HG03108 (cell line): ENCODE measurements around the gene HLA-DPA1.
"Not testable (repeated sequence)": the region's sequence is repeated elsewhere in the genome, so short reads cannot be mapped to it uniquely, and the experiment has no call there.

Experiments
- ATAC-seq: cut with Tn5 transposase; IDR thresholded peaks from one replicate; pipeline ENCODE4 v1.9.1; 2021; ENCODE audit warnings: moderate library complexity; ENCODE audit not compliant: unreplicated experiment

Gene HLA-DPA1

GRCh38 chr6:33065312-33065711 is 8.1 kb downstream of the HLA-DPA1 start:
- ATAC-seq, result no peak

DNA sequence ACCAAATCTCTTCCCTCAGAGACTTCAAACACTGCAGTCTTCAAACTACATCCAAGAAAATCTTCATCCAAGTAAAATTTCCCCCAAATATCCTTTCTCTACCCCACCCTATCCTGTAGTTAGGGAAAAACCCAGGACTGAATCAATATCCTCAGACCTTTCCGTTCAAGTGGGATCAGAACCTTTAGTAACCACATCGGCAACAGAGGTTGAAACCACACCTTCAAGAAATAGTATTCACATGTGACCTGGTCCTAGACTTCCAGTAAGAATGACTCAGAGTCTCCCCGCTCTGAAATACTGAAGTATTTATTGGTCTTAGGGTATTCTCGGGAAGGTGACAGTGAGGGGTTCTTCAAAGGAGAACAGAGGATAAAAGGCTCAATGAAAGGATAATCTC is 8.7 kb downstream of the HLA-DPA1 start:
- ATAC-seq, result no peak

GRCh38 chr6:33063435-33063834 is 10.0 kb downstream of the HLA-DPA1 start:
- not testable (repeated sequence) for ATAC-seq

- ATAC-seq, result no peak
Measured at GRCh38 chr6:33061987-33062386, 11.5 kb downstream of the HLA-DPA1 start.

DNA sequence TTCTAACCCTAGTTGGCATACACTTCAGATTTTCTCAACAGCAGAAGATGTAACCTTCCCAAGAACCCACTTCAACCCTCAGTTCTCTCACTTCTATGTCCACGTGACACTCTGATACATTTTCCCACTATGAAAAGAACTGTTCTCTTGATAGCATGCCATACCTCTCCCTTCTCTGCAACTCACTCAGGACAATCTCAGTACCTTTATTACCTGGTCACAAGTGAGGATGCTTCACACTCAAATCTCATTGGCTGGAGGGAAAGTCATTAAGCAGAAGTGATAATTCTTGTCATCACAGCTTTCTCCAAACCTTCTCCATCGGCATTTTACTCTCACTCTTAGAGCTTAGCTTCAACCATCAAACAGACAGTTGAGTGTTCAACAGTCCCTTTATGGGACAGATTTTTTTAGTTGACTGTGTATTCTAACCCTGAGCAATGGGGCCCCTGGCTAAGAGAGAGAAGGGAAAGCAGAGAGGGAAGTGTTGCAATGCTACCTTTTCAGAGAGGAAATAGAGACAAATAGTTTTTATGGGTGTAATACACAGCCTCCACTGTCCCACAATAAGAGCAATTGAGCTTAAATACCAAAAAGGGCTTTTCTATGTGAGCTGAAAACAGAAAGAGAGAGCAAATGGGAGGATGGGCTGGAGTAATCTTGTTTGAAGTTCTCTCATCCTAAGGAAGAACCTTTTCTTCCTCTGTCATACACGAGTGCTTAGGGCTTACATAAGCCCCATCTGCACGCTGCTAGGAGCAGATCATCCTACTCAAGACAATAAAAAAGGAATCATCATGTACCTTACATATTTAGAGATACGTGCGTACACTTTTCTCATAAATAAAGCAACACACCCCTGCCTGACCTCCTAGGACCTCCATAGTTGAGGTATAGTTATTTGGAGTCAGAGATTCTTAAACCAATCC is 16.0 kb downstream of the HLA-DPA1 start:
- no peak for ATAC-seq

- ATAC-seq, result no peak
Measured at GRCh38 chr6:33053230-33053629, 20.2 kb downstream of the HLA-DPA1 start.

GRCh38 chr6:33052627-33053026 is 20.8 kb downstream of the HLA-DPA1 start:
- ATAC-seq, result no peak

DNA sequence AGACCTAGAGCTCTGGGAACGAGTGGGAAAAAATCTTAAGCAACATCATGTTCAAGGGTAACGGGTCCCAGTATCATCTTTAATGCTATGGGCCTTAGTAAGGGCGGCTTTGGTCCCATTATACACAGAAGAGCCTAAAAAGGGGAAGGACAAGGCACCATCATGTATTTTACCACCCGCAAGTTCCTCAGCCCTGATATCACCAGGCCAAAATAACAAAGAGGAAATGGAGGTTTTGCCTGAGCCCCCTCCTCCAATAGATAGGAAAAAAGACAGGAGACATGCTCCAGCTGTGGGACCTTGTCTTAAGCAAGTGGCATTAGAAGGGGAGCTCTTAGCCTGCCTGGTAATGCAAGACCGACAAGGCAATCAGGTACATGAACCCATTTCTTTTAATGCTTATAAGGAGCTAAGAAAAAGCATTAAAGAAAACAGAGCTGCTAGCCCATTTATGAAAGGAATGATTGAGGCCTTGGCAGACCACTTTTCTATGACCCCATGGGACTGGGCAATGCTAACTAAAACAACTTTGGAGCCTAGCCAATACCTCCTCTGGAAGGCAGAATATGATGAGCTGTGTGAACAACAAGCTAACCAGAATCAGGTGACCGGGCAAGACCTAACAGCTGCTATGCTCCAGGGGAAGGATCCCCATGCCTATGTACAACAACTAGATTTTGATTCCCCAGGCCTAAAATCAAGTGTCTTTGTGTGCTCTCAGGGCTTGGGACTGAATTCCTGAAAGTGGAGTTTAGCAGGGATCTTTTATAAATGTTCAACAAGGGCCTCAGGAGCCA is 23.2 kb downstream of the HLA-DPA1 start:
- no peak for ATAC-seq

DNA sequence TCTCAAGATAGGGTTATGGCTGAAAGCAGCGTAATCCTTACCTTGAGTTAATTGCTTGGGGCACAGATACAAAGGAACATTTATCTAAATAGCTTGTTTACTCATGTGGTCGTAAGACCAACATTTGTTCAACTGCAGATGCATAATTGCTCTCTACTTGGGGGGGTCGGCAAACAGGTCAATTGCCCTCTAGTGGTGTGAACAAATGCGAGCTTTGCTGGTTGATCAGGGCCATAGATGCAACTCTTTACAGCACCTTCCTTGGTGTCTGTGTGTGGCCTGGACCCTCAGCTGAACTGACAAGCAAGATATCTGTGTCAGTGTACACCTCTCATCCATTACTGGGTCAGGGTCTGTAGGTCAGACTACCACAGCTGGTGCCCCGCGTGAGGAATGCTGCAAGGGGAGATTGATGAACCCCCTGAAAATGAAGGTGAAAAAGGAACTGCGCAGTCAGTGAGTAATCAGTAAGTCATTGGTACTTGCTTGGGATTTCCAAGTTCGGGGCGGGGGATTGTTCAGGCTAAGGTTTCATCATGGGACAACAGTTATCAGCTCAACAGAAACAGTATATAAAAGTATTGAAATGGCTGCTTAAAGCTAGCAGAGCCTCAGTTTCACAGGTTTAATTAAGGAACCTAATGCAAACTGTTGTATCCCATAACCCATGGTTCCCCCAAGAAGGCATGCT is 24.0 kb downstream of the HLA-DPA1 start:
- ATAC-seq, result no peak

GRCh38 chr6:33040157-33040556 is 33.3 kb downstream of the HLA-DPA1 start:
- no peak for ATAC-seq

DNA sequence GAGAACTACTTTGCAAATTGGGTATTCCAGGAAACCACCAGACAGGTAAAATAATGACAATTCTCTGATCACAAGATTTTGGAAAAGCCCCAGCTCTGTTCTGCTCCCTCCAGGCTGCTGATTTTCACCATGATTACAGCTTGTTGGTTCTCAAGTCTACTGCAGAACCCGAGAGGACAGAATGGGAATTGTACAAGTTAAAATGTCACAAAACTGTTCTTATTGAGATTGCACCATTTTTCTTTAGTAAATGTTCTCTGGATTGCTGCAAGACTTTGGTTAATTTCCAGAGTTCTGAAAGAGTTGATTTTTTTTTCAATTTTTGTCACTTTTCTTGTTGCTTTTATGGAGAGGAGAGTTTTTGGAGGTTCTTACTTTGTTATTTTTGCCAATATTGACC is 36.9 kb downstream of the HLA-DPA1 start:
- ATAC-seq, result no peak

DNA sequence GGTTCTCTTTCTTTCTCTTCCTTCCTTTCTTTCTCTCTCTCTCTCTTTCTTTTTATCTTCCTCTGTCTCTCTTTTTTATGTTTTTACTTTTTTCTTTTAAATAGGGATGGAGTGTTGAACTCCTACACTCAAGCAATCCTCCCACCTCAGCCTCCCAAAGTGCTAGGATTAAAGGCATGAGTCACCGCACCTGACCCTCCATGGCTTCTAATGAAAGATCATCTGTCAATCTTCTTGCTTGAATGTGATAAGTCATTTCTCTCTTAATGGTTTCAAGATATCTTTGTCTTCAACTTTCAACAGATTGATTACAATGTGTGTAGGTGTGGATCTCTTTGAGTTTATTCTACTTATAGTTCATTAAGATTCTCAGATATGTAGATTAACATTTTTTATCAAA is 38.9 kb downstream of the HLA-DPA1 start:
- ATAC-seq, result no peak

- ATAC-seq, result no peak
Measured at GRCh38 chr6:33030245-33030644, 43.2 kb downstream of the HLA-DPA1 start.

DNA sequence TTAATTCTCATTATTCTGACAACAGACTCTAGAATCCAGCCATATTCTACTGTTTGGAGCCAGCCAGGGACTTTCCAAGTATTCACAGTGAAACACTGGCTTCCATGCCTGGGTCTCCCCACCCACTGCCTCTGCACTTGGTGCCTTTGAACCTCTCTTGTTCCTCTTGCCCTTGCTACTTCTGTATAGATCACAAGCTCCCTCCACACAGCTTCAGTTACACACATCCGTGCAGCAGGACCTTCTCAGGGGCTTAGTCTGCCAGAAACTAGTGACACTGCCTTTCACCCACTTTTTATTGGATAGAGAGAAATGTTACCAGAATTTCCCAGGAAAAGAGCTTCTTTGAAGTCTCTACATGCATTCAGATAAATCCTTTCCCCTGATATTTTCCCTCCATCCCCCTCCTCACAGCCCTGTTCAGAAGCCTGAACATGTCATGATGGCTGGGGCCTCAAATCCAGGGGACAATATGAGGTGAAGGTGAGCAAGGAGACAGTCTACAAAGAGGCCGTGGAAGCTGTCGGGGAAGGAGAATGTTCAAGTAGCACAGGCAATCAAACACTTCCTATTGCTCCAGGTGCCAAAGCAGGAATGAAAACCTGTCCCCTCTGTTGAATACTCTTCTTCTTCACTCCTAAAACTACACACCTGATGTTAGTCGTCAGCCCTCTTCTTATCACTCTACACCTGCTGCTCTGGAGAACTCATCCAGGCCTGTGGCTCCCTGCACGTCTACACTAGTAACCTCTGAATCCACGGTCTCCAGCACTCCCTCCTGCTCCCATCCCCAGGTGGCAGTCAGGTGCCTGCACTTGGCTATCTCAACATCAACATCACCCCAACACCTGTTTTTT is 43.9 kb downstream of the HLA-DPA1 start:
- peak; percentile 59 for ATAC-seq

GRCh38 chr6:33028220-33028849 is 45.1 kb downstream of the HLA-DPA1 start:
- no peak for ATAC-seq

GRCh38 chr6:33024521-33024920 is 48.9 kb downstream of the HLA-DPA1 start:
- ATAC-seq, result no peak

- ATAC-seq, result no peak
Measured at GRCh38 chr6:33023536-33023935, 49.9 kb downstream of the HLA-DPA1 start.

DNA sequence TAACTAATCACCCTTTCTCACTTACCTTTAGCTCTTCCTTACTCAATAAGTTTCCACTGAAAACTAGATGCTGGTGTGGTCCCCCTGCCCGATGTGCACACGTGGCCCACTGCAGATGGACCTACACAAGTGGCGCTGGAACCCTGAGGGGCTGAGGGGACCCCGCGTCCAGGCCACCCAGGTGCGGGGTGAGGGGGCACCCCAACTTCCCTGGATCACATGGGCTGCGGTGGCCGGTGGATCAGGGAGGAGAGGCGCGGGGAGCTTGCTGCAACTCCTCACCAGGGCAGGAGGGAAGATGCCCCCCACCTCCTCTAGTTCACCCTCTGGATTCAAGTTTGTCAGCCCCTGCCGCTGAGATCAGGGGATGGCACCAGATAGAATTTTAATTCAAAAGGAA is 51.5 kb downstream of the HLA-DPA1 start:
- no peak for ATAC-seq

DNA sequence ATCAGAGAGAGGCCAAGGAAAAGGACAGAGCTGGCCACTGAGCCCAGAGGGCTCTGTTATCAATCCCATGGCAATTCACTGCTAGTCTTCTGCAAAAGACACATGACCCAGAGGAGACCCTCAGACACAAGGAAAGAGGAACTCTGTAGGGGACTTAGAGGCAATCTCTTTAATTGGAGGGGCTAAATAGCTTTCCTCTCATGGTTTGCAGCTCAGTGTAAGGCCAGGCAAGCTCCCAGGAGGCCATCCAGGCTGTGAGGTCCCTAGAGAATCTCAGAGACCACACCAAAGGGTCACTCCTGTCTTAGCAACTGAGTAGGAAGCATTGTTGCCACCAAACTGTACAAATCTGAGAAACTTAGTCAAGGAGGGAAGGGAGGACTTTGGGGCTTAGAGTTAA is 54.1 kb downstream of the HLA-DPA1 start:
- no peak for ATAC-seq

- ATAC-seq, result peak; percentile 60
Measured at GRCh38 chr6:33018904-33019303, 54.5 kb downstream of the HLA-DPA1 start.
